ENCODE data around the gene RAB3GAP2.
"Not testable (repeated sequence)": the region's sequence is repeated elsewhere in the genome, so short reads cannot be mapped to it uniquely, and the experiment has no call there.

Gene RAB3GAP2

DNA sequence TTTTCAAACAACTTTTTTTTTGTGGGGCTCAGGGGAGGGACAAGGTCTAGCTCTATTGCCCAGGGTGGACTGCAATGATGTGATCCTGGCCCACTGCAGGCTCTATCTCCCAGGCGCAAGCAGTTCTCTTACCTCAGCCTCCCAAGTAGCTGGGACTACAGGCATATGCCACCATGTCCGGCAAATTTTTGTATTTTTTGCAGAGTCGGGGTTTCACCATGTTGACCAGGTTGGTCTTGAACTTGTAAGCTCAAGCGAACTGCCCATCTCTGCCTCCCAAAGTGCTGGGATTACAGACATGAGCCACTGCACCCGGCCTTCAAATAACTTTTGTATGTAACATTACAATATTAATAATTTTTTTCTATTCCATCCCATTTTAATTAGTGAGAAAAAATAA, 33.0 kb downstream of the RAB3GAP2 start:
- no peak for DNase-seq

DNA sequence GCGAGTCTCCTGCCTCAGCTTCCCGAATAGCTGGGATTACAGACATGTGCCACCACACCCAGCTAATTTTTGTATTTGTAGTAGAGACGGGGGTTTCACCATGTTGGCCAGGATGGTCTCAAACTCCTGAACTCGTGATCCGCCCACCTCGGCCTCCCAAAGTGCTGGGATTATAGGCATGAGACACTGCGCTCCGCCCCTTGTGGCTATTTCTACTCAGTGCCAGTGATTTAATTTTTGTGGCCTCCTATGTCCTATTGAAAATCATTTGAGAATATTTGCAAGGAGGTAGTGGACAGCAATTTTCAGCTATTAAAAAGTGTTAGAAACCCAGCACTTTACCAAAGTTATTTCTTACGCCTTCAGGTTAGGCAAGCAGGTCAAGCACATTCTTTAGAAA, 36.0 kb downstream of the RAB3GAP2 start:
- DNase-seq, result not testable (repeated sequence)

DNA sequence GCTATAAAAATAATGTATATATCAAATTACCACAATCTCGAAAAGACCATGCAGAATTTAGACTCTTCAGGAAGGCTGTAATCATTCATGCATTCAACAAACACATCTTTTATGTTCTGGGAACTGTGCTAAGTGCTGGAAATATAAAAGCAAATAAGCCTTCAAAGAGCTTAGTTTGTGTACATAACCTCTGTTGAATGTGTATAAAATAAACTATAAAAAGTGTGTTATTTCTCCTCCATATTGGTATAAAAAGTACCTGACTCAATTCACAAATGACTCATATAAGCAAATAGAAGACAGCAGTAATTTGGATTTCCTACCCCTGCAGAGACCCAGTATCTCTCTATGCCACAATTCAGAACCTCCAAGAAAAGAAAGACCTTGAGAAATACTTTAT, 36.8 kb downstream of the RAB3GAP2 start:
- no peak for DNase-seq

DNA sequence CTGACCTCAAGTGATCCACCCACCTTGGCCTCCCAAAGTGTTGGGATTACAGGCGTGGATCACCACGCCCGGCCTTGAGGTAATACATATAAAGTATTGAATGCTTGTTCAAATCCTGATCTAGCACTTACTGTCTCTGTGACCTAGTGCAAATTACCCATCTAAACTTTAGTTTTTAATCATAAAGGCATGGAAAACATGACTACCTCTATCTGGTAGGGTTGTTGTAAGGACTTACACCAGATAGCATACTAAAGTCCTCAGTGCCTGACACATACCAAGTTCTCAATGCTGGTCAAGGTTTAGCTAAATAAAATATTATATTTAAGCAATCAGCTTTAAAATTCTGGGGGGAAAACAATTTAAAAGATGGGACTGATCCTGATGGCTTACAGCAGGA, 38.3 kb downstream of the RAB3GAP2 start:
- DNase-seq, result no peak

DNA sequence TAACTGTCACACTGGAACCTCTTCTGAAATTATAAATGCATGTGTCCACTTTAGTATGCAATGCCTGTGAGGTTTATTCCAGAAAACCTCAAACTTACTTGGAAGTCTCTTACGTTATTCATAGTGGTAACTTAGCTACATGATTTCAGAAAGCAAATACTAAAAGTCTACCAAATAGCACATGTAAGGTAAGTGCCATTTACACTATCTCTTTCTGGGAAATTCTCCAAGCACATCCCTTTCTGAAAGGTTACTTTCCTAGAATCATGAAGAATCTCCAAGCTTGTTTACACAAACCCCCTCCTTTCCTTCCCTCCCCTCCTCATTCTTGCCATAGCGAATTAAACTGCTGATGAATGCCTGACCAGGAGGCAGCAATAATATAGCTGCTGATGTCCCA, 42.5 kb downstream of the RAB3GAP2 start:
- DNase-seq, result no peak

DNA sequence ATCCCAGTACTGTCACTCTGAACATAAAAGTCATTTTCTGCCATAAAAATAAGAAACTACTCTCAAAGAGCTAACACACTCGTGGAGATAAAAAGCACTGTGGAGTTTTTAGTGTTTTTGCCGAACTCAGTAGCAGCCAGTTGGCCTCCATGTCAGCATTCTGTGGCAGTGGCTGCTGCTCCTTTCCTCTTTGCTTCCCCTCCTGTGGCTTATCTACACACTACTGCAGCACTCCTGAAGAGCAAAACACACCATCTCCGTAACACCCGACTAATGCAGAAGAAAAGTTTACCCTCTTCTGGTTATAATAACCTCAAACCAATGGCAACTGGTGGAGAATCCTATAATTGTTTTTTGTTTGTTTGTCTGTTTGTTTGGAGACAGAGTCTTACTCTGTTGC, 44.9 kb downstream of the RAB3GAP2 start:
- no peak for DNase-seq

DNA sequence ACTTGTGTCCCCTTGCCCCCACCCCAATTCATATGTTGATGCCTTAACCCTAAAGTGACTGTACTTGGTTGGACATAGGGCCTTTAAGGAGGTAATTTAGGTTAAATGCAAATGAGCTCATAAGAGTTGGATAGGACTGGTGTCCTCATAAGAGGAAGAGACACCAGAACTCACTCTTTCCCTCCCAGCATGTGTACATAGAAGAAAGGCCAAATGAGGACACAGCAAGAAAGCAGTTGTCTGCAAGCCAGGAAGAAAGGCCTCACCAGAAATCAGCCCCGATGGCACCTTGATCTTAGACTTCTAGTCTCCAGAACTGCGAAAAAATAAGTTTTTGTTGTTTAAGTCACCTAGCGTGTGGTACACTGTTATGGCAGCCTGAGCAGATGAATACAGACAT, 45.5 kb downstream of the RAB3GAP2 start:
- no peak for DNase-seq

DNA sequence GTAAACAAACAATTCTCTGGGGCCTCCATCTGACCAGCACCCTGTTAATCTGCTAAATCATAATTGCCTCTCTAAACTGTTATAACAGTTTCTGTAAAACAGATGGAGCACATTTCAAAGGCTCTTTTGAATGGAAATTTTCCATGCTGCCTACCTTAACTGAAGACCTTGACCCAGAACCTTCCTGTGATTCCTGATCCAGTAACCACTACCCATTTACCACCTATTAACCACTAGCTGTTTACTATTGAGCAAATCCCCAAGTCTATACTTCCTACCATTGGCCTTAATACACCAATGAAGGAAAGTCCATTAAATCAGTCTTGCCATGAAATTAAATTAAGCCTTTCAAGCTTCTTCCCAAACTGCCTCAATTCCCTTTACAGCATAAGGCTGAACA, 46.3 kb downstream of the RAB3GAP2 start:
- no peak for DNase-seq

DNA sequence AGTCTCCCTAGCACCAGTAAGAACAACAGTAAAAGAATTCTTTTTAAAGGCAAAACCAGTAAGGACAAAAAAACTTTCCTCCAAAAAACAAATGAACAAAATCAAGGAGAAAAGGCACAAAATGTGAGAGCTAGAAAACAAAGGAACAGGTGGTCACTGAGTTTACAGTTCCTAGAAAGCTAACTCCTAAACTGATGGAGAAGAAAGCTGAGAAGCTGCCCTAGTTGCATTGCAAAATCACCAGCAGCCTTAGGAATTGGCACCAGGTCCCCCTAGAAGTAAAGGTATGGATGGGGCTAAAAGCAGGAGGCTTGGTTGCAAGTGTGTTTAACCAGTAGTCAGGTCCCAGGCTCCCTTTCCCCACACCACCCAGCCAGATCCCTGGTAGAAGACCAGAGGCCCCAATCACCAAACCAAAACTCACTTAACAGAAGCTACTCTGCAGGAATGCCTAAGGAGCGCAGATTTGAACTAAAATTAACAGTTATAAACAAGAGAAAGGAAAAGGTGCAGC, 47.6 kb downstream of the RAB3GAP2 start:
- no peak for DNase-seq

DNA sequence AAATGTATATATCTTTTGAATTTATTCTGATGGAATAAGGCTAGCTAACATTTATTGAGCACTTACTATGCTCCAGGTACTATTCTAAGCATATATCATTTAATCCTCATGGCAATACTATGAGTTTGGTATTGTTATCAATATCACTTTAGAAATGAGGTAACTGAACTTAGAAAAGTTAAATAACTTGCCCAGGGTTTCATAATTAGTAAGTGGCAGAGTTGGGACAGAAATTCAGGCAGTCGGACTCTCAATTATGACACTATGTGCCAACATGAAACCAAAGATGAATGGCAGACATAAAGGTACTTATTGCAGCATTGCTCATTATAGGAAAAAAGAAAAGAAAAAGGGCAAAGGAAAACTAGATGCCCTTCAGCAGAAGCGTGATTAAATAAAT, 48.2 kb downstream of the RAB3GAP2 start:
- DNase-seq, result no peak

DNA sequence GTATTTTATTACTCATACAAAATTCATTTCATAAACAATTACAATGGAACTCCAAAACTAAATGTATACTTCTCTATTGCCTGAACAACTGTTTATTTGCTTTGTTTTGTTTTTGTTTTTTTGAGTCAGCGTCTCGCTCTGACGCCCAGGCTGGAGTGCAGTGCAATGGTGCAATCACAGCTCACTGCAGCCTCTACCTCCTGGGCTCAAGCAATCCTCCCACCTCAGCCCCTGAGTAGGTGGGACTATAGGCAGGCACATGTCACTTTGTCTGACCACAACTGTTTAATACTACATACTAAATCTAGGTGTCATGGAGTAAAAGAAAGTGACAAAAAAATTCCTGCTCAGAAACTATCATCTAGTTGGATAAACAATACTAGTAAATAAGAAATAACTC, 49.3 kb downstream of the RAB3GAP2 start:
- DNase-seq, result no peak

DNA sequence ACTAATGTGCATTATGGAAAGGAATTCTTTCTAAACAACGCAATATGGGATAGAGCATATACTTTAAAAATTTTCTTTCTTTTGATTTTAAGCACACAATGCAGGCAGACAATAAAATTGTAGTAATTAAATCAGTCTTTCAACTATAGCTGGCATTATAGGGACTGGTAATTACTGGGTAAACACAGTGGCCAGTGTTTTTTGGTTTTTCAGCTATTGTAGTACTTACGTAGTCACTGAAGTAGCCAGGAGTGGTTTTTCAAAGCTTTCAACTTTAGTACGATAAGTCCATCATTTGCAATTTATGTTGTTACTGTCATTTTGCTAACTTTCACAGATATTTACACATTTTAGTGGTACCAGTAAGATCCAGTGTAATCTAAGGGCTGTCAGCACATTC, 50.6 kb downstream of the RAB3GAP2 start:
- DNase-seq, result no peak

DNA sequence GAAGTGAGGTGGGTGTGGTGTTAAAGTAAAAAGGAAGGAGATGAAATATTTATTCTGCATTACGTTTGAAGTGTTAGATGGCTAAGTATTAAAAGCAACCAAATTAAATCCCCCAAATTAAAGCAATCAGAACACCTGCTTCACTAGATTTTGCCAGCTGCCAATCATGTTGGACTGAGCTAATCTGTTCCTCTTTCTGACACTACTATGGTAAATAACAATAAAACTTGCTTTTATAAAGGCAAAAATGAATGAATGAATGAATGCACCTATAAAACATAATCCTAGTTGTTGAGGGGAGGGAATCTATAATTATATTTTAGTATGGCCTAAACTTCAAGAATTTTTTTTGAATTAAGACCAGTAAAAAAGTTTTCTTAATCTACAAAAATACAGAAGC, 51.0 kb downstream of the RAB3GAP2 start:
- DNase-seq, result no peak

DNA sequence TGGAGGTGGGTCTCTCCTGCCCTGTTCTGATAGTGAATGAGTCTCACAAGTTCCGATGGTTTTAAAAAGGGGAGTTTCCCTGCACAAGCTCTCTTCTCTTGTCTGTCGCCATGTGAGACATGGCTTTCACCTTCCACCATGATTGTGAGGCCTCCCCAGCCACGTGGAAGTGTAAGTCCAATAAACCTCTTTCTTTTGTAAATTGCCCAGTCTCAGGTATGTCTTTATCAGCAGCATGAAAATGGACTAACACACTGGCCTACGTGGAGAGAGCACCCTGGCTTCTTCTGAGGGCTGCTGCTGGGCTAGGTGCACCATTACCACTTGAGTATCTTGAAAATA, 51.6 kb downstream of the RAB3GAP2 start:
- DNase-seq, result not testable (repeated sequence)

DNA sequence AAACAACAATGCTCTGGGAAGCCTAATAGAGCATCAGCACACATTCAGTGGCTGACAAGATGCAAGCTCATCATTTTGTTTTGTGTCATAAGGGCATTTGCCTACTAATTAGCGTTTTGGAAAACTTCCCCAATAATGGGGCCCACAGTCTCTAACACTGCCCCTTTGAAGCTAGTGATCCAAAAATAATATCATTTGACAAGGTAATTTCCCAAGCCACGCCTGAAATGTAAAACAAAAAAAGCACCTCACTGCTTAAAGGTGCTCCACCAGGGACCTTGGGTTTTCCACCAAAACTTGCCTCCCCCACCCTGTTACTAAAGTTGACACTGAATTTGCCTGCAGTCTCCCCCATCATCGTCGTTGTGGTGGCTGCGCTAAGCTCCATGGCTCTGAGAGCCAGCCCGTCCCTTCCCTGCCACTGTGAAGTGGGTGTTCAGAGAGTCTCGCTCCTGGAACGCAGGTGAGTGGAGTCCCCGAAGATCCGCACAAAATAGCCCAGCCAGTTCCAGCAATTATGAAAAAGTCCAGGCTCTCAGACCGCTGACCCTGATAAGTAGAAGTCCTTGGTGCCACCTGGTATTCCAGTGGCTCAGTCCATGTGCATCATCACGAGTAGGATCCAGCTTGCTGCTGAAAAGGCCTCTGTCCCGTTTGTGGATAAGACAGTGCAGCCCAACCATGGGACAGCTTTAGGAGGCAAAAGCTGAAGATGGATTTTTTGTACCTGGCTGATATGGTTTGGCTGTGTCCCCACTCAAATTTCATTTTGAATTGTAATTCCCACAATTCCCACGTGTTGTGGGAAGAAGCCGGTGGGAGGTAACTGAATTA, 52.2 kb downstream of the RAB3GAP2 start:
- no peak for DNase-seq

DNA sequence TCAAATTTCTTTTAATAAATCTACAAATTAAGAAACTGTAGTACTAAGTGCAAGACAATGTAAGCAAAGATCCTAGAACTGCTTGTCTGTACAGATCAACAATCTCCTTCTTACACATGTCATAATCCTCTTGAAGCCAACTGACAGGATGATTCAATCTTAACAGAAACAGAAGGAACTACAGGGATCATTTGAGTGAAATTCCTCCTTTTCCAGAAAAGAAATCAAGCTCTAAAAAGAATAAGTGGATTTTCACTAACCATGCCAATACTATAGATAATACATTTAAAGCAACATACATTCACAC, 53.2 kb downstream of the RAB3GAP2 start:
- DNase-seq, result no peak

DNA sequence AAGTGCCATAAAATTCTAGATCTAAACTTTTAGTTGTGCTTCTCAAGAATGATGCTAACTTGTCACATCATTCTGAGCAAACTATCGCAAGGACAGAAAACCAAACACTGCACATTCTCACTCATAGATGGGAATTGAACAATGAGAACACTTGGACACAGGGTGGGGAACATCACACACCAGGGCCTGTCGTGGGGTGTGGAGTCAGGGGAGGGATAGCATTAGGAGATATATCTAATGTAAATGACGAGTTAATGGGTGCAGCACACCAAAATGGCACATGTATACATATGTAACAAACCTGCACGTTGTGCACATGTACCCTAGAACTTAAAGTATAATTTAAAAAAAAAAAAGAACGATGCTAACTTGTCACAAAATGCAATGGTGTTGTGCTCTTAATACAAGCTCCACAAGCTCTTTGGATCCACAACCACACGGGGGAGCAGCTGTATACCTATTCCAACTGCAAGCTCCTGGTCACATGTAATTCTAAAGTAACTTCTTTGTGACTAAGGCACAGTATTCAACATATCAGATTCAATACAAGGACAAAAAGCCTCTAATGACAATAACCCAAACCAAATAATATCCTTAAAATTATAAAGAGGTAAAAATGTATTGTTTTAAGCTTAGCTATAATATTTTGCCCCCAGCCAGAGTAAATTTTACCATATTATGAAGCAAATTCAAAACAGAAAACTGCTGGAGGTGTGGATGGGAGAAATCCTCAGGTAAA, 53.7 kb downstream of the RAB3GAP2 start:
- DNase-seq, result peak; percentile 12

DNA sequence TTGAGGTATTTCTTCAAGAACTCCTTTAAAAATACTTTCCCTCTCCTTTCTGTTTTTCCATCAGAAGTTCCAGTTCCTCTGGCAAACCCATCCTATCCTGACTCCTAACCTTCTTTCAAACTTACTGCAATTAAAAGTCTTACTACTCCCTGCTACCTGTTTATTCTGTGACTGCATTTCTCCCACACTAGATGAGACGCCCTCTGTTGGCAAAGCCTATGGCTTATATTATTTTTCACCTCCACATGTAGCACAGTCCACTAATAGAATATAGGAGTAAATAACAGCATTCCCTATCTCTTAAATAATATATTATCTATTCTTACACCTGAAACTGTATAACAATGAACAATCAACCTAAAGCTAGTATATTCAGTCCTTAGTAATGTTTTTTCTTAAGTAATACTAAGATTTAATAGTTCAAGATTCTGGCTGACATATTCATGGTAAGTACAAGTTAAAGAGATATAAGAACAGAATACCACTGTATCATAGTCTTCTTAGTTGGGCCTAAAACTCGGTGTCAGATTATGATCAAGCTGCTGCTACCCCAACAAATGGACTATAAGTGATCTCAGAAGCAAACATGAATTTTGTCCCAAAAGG, 54.8 kb downstream of the RAB3GAP2 start:
- DNase-seq, result no peak

DNA sequence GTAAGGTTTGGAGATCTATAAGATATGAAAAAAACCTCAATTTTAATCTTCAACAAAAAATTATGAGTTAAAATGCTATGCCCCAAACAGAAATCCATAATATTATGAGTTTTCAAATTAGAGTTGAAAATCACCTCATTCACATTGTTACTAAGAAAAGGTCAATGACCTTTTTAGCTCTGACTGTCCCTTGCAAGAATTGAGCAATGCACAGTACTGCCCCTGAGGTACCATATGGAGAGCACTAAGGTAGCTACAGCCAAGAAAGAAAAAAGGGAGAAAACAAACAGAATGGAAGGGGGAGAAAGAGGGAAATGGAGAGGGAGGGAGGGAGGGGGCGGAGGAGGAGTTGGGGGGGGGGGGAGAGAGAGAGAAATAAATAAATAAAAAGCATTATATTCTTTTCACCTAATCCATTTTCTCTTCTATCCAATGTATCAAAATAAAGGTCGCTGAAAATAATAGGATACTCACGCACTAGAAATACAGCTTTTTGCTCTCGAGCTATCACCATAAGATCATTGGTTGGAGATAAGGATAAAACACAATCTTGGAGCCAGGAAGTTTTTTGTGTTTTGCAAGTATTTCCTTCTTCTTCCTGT, 58.8 kb downstream of the RAB3GAP2 start:
- no peak for DNase-seq

DNA sequence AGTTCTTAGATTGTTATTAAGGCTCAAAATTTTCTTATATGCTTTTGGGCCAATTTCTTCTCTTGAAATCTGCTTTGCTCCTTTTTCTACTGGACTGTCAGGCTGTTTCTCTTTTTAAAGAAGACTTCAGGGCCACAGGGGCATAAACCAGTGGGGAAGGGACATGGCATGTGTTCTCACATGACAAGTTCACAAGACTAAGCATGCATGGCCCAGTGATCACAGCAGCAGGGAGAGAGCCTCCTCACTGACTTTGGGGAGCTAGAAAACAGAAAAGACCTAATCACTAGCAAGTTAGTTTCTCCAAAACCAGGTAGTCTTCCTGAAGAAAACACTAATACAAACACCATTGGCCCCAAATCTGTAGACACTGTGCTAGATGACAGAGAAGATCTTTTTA, 64.8 kb downstream of the RAB3GAP2 start:
- DNase-seq, result no peak

DNA sequence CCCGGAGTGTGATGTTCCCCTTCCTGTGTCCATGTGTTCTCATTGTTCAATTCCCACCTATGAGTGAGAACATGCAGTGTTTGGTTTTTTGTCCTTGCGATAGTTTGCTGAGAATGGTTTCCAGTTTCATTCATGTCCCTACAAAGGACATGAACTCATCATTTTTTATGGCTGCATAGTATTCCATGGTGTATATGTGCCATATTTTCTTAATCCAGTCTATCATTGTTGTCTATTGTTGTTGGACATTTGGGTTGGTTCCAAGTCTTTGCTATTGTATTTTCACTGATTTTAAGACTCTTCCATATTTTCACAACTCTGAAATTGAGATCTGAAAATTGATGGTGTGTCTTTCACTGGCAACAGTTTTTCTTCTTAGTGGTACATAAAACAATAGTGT, 67.5 kb downstream of the RAB3GAP2 start:
- DNase-seq, result not testable (repeated sequence)

DNA sequence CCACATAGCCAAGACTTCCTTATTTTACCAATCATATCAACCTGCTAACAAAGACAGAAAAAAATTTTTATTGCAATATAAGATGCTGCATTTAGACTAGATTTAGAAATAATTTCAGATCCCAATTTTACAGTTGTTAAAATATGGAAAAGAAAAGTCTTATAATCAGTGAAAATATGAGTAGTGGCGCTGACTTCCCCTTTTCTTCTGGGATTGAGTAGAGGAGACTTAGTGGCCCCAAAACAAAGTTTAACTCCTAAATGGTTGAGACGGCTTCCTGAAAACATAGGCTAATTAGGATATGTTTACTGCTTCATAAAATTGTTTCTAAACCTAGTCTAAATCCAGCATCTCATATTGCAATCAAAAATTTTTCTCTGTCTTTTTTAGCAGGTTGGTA, 68.4 kb downstream of the RAB3GAP2 start:
- DNase-seq, result no peak

DNA sequence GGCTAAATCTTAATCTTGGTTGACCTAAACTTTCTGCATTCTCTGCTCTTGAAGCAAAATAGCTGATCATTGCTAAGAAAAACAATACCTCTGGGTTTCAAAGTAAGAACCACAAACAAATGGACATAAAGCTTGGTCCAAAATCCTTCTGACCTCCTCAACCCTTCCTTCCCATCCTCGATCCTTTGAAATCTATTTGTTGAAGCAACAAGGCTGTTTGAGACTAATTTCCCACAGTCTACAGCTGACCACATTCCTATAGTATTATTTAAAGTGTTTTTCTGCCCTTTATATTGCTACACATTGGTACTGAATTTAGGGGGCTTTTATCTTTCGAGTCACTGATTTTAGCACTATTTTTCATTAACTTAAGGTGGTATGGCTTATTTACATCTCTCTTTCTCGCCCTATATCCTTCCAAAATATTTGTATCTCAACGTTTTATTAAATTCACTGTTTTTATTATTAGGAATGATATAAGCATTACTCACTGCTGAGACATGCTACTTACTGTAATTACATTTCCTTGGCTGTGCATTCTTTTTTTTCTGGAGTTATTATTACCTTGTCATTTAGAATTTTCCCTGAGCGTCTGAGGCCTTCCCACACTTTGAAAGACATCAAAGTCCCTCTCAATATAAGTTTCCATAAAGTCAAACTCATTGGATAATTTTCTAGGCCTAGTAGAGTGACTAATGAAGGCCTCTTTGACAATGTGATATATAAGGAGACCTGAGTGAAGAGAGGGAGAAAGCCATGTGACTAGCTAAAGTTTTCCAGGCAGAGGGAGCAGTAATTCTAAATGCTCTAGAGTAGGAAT, 73.9 kb downstream of the RAB3GAP2 start:
- no peak for DNase-seq

Data from central memory CD4-positive, alpha-beta T cell (primary cell).